HEK293 (cell line): Measurements from ENCODE around the gene STYX.

Experiments
- CTCF ChIA-PET: fragments of 350-600 bp; formaldehyde crosslinking; extraction: SDS; loops from one replicate; lab custom pipeline; 2021; ENCODE audit warnings: antibody characterized with exemption; lab: Yijun Ruan, JAX
- POLR2A ChIA-PET: fragments of 300-600 bp; formaldehyde crosslinking; extraction: SDS; loops from one replicate; lab custom pipeline; 2020; ENCODE audit warnings: antibody characterized with exemption, inconsistent platforms; lab: Yijun Ruan, JAX
- H3K27ac ChIP-seq: fragments of 200-500 bp; sonication (Bioruptor generic); 2 replicates; pipeline ENCODE4 v1.5.1; 2014; ENCODE audit warnings: low read depth, low read length, control low read depth, inconsistent platforms; ENCODE audit errors: extremely low read depth
- H3K36me3 ChIP-seq, 2 experiments: fragments of 200-500 bp in 1 of 2; sonication (Bioruptor generic) in 1 of 2; 1 replicate in 1 of 2; 2 replicates in 1 of 2; pipeline ENCODE4 v1.5.1; 2014 to 2017; ENCODE audit warnings: inconsistent platforms in 2 of 2, low read length in 2 of 2; ENCODE audit not compliant: control insufficient read depth in 2 of 2, insufficient read depth in 1 of 2
- H3K4me1 ChIP-seq: fragments of 200-500 bp; sonication (Bioruptor generic); 2 replicates; pipeline ENCODE4 v1.5.1; 2014; ENCODE audit warnings: mild to moderate bottlenecking, low read length, inconsistent platforms; ENCODE audit not compliant: control insufficient read depth, insufficient read depth
- H3K4me3 ChIP-seq: 2 replicates; pipeline ENCODE4 v1.5.1; 2011; ENCODE audit warnings: low read depth, mild to moderate bottlenecking, control low read depth, low read length, moderate library complexity
- H3K9me3 ChIP-seq: fragments of 200-500 bp; sonication (Bioruptor generic); 2 replicates; pipeline ENCODE4 v1.5.1; 2014; ENCODE audit warnings: low read depth, low read length, inconsistent platforms; ENCODE audit not compliant: control insufficient read depth, insufficient read depth
- BCL6B ChIP-seq: fragments of 450-650 bp; formaldehyde crosslinking; IDR thresholded peaks from 2 replicates; pipeline ENCODE4 v1.5.1; 2017; ENCODE audit warnings: missing biosample characterization, missing genetic modification characterization
- GFI1B ChIP-seq: fragments of 450-650 bp; formaldehyde crosslinking; IDR thresholded peaks from 2 replicates; pipeline ENCODE4 v1.5.1; 2016; ENCODE audit warnings: missing biosample characterization, missing genetic modification characterization
- IKZF3 ChIP-seq: fragments of 450-650 bp; IDR thresholded peaks from 2 replicates; pipeline ENCODE4 v1.5.0; 2018; ENCODE audit warnings: missing biosample characterization, mild to moderate bottlenecking, missing genetic modification characterization, moderate library complexity
- PRDM10 ChIP-seq: fragments of 450-650 bp; formaldehyde crosslinking; IDR thresholded peaks from 2 replicates; pipeline ENCODE4 v1.5.1; 2016; ENCODE audit warnings: missing biosample characterization, missing genetic modification characterization
- SCRT1 ChIP-seq: fragments of 450-650 bp; formaldehyde crosslinking; IDR thresholded peaks from 2 replicates; pipeline ENCODE4 v1.5.1; 2016; ENCODE audit warnings: missing biosample characterization, missing genetic modification characterization, borderline replicate concordance
- ZBTB17 ChIP-seq: fragments of 450-650 bp; formaldehyde crosslinking; IDR thresholded peaks from 2 replicates; pipeline ENCODE4 v1.5.1; 2016; ENCODE audit warnings: missing biosample characterization, missing genetic modification characterization
- ZNF221 ChIP-seq: fragments of 450-650 bp; formaldehyde crosslinking; IDR thresholded peaks from 2 replicates; pipeline ENCODE4 v1.5.1; 2017; ENCODE audit warnings: missing biosample characterization, missing genetic modification characterization, borderline replicate concordance
- ZNF302 ChIP-seq: fragments of 450-650 bp; formaldehyde crosslinking; IDR thresholded peaks from 2 replicates; pipeline ENCODE4 v1.5.1; 2016; ENCODE audit warnings: missing biosample characterization, missing genetic modification characterization, low read depth
- ZNF433 ChIP-seq: fragments of 450-650 bp; formaldehyde crosslinking; IDR thresholded peaks from 2 replicates; pipeline ENCODE4 v1.5.1; 2016; ENCODE audit warnings: missing biosample characterization, missing genetic modification characterization, low read depth
- ZNF677 ChIP-seq: fragments of 450-650 bp; IDR thresholded peaks from 2 replicates; pipeline ENCODE4 v1.5.0; 2018; ENCODE audit warnings: missing biosample characterization, mild to moderate bottlenecking, missing genetic modification characterization, moderate library complexity
- ZNF747 ChIP-seq: fragments of 450-650 bp; formaldehyde crosslinking; IDR thresholded peaks from 2 replicates; pipeline ENCODE4 v1.5.1; 2016; ENCODE audit warnings: missing biosample characterization, missing genetic modification characterization
- ZNF768 ChIP-seq: fragments of 450-650 bp; formaldehyde crosslinking; IDR thresholded peaks from 2 replicates; pipeline ENCODE4 v1.5.1; 2018; ENCODE audit warnings: missing biosample characterization, mild to moderate bottlenecking, missing genetic modification characterization

Gene STYX

GRCh38 chr14:52683985-52684520 is 45.9 kb upstream of the STYX start:
- POLR2A ChIA-PET, result interaction anchor here (1.0 to 1.1 kb wide), 2 partner anchors 45 to 131 kb away, joined by 3 to 4 read pairs; partner anchors contain the start of genes GPR137C and TXNDC16

GRCh38 chr14:52686176-52686575 is 43.8 kb upstream of the STYX start:
- Histone ChIP-seq H3K36me3 (peaks cover 2 to 10% of the 10 kb centered on the region in 2 experiments), H3K9me3 (no peaks in the 10 kb centered on the region), H3K27ac (no peak overlapping the region), H3K4me3 (no peak overlapping the region), H3K4me1 (peaks cover 14% of the 10 kb centered on the region)
- ChIA-PET CTCF (interaction anchor here (0.6 kb wide), 1 partner anchor 369 kb away, joined by 3 read pairs; no protein-coding TSS in a partner anchor), POLR2A (interaction anchor here (0.9 kb wide), 1 partner anchor 21 kb away, joined by 3 read pairs; no protein-coding TSS in a partner anchor)
- TF ChIP-seq GFI1B (tag by site-specific recombination) (no peak), ZNF677 (tag by site-specific recombination) (no peak), ZNF768 (tag by site-specific recombination) (no peak)

More at GRCh38 chr14:52683985-52684520, 45.9 kb upstream of the STYX start:
- Histone ChIP-seq H3K9me3 (no peaks in the 10 kb centered on the region), H3K27ac (no peak overlapping the region), H3K4me3 (no peak overlapping the region)
- CTCF ChIA-PET, result interaction anchor here (0.6 kb wide), 1 partner anchor 90 kb away, joined by 3 read pairs; no protein-coding TSS in a partner anchor
- no peak for TF ChIP-seq ZNF747 (tag by site-specific recombination)
- no peak for TF ChIP-seq ZNF433 (tag by site-specific recombination)
- TF ChIP-seq BCL6B, result no peak
- TF ChIP-seq, all 188 proteins: peak for 0
- Histone ChIP-seq H3K4me1 (peaks cover 13% of the 10 kb centered on the region), H3K36me3 (peaks cover 8 to 23% of the 10 kb centered on the region in 2 experiments)

GRCh38 chr14:52690983-52691760 is 38.8 kb upstream of the STYX start:
- H3K4me3 ChIP-seq, result no peak overlapping the region
- H3K36me3 ChIP-seq, result peaks cover 0 to 3% of the 10 kb centered on the region in 2 experiments; a peak in 1 of 3 replicates
- no peak overlapping the region for H3K27ac ChIP-seq
- ChIA-PET POLR2A (interaction anchor here (0.8 kb wide), 1 partner anchor 140 kb away, joined by 3 read pairs; no protein-coding TSS in a partner anchor), CTCF (no interaction called here)
- peaks cover 22% of the 10 kb centered on the region for H3K4me1 ChIP-seq
- no peak for TF ChIP-seq SCRT1 (tag by site-specific recombination)
- no peak for TF ChIP-seq IKZF3 (tag by site-specific recombination)
- no peak for TF ChIP-seq ZBTB17 (tag by site-specific recombination)
- TF ChIP-seq PRDM10 (tag by site-specific recombination), result peak; percentile 37; the same call in 1 of the 2 replicates
- no peak for TF ChIP-seq BCL6B
- no peak for TF ChIP-seq ZNF302
- TF ChIP-seq ZNF221 (tag by site-specific recombination), result no peak
- no peaks in the 10 kb centered on the region for H3K9me3 ChIP-seq
